Fibroblast of skin of right quadriceps (primary cell): ENCODE data around the gene FARSA.

Source experiments
- DNase-seq: peaks from one replicate; pipeline ENCODE4 v3.0.0-alpha.2; 2013

Gene FARSA

DNA sequence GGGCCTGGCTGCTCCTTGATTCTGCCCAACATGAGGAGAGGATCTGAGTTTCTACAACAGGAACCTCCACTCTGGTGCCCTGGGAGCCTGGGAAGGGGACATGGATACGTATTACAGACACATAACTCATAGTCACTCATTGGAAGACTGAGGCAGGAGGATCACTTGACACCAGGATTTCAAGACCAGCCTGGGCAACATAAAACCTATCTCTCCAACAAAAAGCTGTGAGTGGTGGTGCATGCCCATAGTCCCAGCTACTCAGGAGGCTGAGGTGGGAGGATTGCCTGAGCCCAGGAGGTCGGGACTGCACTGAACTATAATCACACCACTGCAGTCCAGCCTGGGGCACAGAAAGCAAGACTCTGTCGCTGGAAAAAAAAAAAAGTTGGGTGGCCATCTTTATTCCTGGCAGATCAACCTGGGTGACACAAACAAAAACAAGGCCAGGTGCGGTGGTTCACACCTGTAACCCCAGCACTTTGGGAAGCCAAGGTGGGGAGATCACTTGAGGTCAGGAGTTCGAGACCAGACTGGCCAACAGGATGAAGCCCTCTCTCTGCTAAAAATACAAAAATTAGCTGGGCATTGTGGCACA lies 45.4 kb downstream of the FARSA start:
- no peak for DNase-seq

DNA sequence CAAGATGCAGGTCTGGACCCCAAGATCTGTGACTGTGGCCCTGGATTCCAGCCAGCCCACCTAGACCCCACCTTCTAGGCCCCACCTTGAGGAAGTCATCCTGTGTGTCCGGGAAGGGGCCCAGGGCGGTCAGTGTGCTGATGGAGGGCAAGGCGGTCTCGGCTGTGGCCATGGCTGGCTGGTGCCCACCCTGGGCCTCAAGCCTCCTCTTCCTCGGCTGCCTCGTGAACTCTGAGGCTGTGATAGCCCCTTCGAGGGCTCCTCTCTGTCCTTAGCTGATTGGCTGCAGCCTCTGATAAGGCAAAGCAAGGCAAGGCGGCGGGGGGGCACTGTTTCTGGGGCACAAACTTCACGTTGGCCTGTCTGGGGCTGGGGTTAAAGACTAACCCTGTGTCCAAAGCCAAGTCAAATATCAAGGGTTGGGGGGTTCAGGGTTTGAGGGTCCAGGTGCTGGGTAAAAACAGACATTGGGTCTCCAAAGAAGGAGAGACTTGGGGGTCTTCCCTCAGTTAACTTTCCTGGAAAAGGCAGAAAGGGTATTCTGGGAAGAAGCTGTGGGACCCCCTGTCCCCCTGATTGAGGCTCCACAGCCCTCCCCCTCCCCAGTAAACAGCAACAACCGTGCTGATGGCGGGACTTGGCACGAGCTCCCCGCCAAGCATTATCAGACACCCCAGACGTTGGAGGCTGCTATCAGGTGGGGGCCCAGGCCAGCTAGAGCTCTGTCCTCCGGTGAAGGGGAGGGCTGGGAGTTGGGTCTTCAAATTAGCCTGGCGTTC lies 46.4 kb downstream of the FARSA start, which contains the start of gene KLF1:
KLF1 (minus strand) TSS at position 233 of the 779 bp plus-strand sequence; CDS start at position 172, 61 bp downstream.
- DNase-seq: no peak

DNA sequence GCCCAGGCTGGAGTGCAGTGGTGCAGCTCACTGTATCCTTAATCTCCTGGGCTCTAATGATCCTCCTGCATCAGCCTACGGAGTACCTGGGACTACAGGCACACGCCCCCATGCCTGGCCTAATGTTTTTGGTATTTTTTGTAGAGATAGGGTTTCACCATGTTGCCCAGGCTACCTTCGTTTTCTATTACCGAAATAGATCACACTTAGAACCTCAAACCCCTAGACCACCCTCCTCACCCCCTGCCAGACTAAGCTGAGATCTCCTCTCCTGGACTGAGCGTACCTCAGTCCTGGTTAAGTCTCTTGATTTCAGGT lies 46.9 kb downstream of the FARSA start:
- no peak for DNase-seq

DNA sequence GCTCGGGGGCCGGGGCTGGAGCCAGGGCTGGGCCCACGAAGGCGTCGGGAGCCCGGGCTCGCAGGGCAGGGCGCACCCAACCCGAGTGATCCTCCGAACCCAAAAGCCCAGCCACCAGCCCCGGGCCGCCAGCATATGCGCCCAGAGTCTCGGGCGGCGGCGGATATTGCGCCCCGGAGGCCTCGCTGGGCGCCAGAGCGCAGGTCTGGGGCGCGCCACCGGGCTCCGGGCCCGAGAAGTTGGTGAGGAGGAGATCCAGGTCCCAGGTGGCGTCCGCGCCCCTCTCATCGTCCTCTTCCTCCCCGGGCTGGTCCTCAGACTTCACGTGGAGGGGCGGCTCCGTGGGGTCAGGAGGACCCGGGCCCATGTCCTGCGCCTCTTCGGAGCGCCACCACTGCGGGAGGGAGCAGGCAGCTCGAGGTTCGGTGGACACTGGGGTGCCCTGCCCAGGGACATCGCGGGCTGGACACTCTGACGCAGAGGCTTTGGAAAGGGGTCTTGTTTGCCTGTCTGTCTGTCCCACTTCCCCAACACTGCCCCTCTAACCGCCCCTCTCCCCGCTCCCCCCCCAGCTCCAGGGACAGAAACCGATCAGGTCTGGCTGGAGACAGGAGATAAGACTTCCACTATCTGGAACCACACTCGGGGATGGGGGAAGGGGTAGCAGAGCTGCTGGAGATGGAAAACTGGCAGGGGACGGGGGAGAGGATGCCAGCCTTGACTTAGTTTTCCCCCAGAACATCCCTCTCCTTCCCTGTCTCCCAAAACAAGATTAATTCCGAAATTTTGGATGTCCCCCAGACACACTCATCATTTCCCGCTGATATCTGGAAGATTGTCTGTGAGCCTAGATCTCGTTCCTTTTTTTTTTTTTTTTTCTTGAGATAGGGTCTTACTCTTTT lies 47.5 kb downstream of the FARSA start:
- DNase-seq: no peak

DNA sequence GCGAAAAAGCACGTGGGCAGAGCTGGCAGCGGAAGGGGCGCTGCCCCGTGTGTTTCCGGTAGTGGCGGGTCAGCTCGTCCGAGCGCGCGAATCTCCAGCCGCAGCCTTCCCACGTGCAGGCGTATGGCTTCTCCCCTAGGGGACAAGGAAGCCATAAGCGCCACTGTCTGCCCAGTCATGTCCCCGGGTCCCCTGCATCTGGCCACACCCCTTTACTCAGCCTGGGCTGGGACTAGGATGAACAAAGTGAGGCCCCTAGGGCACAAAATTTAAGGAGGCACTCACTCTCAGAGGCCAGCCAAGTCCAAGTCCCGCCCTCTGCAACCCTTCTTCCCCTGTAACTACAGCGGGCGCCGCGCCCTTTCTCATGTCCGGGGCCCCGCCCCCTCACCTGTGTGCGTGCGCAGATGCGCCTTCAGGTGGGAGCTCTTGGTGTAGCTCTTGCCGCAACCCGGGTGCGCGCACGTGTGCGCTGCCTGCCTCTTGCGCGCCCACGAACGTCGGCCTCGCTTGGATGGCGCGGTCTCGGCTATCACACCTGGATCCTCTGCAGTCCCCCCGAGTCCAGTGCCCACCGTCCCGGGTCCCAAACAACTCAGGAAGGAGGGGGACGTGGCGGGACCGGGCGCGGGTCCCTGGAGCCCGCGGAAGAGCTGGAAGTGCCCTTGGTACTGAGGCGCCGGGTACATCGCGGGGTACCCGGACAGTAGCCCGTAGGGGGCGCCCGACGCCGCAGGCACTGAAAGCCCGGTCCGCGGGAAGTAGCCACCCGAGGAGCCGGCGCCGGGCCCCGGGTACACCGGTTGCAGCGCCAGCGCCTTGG lies 48.4 kb downstream of the FARSA start:
- DNase-seq: peak; percentile 41

DNA sequence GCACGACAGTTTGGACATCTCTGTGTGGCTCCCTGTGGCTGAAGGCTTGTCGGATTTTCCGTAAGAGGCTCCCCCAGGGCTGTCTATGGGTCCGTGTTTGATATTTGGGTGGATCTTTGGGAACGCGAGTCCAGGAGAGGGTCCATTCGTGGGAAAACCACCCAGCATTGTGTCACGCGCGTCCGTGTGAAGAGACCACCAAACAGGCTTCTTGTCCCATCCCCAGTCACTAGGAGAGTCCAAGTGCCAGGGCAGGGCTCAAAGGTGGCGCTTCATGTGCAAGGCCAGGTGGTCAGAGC lies 48.9 kb downstream of the FARSA start:
- DNase-seq: no peak

DNA sequence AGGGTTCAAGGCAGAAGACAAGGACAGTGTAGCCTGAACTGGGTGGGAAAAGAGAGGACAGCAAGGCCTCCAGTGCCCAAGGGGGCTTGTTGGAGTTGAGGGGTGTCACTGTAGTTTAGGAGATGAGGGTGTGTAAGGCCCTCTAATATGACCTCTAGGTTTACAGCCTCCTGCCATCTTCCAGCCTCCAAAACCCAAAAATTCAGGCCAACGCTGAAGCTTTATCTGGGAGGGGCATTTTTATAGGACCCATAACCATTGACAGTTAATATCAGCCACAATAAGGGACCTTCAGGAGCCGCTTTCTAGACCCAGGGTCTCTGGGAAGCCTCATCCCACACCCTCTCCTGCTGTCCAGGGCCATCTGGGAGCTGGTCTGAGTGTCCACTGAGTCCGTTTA lies 49.3 kb downstream of the FARSA start:
- no peak for DNase-seq

DNA sequence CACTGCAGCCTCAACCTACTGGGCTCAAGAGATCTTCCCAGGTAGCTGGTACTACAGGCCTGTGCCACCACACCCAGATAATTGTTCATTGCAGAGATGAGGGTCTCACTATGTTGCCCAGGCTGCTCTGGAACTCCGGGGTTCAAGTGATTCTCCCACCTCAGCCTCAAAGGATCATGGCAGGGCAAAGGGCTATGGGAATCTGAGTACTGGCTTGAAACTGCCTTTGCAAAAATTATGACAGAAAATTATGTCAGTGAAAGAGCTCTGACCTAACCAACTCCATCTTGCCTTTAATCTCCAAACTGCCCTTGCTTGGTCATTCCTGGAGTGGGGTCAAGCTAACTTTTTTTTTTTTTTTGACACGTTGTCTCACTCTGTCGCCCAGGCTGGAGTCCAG lies 50.9 kb downstream of the FARSA start:
- DNase-seq: no peak

DNA sequence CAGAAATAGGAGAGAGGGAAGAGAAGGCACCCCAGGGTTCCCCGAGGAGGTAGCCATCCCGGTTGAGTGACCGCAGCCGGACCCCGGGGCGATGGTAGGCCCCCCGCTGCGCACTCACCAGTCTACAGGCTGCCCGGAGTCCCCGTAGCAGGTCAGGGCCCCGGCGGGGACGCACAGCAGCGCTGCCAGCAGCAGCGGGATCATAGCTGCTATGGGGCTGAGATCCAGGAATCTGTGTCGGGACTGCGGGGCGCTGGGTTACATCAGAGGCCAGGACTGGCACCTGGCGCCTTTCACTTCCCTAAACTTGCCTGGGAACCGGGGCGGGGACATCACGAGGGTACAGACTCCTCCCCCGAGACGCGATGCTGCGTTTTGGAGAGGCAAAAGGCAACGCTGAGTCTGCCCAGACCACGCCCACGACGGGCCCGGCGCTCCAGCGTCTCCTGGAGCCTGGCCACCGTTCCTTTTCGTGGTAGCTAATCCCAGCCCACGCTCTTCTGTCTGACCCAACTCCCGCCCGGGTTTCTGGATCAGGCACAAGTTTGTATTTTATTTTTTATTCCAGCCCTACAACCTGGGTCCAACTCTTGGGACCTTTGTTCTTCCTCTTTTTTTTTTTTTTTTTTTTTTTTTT lies 52.2 kb downstream of the FARSA start, which contains the start of gene DNASE2:
DNASE2 (minus strand) TSS at position 278 of the 637 bp plus-strand sequence; CDS start at position 204, 74 bp downstream.
- DNase-seq: peak; percentile 85

DNA sequence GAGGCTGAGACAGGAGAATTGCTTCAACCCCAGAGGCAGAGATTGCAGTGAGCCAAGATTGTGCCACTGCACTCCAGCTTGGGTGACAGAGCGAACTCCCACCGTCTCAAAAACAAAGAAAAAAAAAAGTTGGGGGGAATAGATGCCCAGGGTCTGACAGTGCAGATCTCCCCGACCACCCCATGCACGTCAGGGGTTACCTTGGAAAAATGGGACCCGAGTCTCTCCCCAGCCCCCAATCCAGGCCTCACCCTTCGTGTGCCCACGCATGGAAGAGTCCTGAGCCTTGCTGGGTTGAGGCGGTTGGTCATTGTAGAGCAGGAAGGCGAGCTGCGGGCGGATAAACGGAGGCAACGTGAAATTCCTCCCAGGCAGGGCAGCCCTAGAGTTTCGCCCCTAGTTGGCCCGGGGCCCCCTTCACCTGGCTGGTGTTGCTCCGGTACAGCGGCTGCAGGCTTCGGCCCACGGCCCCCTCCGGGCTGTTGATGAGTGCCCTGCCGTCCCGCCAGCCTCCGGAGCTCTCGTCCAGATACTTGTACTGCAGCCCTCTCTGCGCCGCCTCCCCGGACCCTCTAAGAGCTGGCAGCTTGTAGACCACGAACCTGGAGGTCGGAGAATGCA lies 52.9 kb downstream of the FARSA start:
- DNase-seq: no peak

DNA sequence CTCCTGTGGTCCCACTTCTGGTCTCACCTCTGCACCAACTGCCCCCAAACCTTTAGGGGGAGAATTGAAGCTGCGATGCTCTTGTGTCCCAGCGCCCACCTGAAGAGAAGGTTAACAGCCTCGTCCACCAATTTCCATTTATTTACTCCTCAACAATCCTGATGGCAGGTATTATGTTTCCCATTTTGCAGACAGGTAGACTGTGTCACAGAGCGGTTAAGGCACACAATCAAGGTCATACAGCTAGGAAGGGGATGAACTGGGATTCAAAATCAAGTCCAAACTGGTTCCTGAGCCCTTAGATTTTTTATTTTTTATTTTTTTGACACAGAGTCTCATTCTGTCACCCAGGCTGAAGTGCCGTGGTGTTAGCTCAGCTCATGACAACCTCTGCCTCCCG lies 58.4 kb downstream of the FARSA start:
- DNase-seq: no peak

DNA sequence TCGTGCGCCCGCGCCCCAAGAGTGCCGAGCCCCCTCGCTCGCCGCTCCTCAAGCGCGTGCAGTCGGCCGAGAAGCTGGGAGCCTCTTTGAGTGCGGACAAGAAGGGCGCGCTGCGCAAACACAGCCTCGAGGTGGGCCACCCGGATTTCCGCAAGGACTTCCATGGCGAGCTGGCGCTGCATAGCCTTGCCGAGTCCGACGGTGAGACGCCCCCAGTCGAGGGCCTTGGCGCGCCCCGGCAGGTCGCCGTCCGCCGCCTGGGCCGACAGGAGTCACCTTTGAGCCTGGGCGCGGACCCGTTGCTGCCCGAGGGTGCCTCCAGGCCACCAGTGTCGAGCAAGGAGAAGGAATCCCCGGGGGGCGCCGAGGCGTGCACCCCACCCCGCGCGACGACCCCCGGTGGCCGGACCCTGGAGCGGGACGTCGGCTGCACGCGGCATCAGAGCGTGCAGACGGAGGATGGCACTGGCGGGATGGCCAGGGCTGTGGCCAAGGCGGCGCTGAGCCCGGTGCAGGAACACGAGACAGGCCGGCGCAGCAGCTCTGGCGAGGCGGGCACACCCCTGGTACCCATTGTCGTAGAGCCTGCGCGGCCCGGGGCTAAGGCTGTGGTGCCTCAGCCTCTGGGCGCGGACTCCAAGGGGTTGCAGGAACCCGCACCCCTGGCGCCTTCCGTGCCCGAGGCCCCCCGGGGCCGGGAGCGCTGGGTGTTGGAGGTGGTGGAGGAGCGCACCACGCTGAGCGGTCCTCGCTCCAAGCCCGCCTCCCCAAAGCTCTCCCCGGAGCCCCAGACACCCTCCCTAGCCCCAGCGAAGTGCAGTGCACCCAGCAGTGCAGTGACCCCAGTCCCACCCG lies 59.4 kb downstream of the FARSA start:
- no peak for DNase-seq

DNA sequence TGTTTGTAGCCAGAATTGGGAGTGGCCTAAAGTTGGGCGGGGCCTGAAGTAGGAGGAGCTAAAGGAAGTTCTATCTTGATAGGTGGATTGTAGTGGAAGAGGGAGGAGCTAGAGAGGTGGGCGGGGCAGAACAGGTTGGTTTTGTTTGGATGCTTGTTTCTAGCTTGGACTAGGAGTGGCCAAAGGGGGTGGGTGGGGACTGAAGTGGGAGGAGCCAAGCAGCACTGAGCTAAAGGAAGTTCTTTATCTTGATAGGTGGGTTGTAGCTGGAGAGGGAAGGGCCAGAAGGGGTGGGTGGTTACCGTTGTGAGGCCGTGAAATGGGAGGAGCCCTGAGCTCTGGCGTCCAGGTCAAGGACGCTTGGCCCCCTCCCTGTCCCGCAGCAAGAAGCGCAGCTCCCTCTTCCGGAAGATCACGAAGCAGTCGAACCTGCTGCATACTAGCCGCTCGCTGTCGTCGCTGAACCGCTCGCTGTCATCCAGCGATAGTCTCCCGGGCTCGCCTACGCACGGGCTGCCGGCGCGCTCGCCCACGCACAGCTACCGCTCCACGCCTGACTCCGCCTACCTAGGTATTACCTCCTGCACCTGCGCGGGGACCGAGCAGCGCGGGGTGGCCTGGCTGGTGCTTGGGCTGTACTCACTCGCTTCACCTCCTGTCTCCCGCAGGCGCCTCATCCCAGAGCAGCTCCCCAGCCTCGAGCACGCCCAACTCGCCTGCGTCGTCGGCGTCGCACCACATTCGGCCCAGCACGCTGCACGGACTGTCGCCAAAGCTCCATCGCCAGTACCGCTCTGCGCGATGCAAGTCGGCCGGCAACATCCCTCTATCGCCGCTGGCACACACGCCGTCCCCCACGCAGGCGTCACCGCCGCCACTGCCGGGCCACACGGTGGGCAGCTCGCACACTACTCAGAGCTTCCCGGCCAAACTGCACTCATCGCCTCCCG lies 60.3 kb downstream of the FARSA start:
- peak; percentile 59 for DNase-seq
